HPDE6-E6E7 (cell line): Measurements from ENCODE around the gene MT3.

Experiments
- DNase-seq: peaks from one replicate; pipeline ENCODE4 v3.0.0; 2011; ENCODE audit warnings: missing footprints; ENCODE audit errors: extremely low spot score

Gene MT3

GRCh38 chr16:56589141-56590039 is at the start of gene MT3:
MT3 (plus strand) TSS chr16:56589528; CDS start chr16:56589591, 63 bp downstream.
- DNase-seq = no peak

- DNase-seq = no peak
These were observed 49.7 kb upstream of the MT3 start for GRCh38 chr16:56539656-56540055.

GRCh38 chr16:56542039-56542438 is 47.3 kb upstream of the MT3 start:
- no peak for DNase-seq

- peak; percentile 75 for DNase-seq
These were observed 42.0 kb upstream of the MT3 start for GRCh38 chr16:56547120-56547948.

- DNase-seq = no peak
These were observed 41.3 kb upstream of the MT3 start for GRCh38 chr16:56547949-56548567.

GRCh38 chr16:56549161-56549560 is 40.2 kb upstream of the MT3 start:
- no peak for DNase-seq

GRCh38 chr16:56549744-56550385 is 39.5 kb upstream of the MT3 start:
- no peak for DNase-seq

GRCh38 chr16:56551796-56552738 is 37.3 kb upstream of the MT3 start:
- DNase-seq = no peak

- no peak for DNase-seq
These were observed 34.9 kb upstream of the MT3 start for GRCh38 chr16:56554441-56554840.

GRCh38 chr16:56558024-56558747 is 31.1 kb upstream of the MT3 start:
- DNase-seq = peak; percentile 96

GRCh38 chr16:56559109-56559508 is 30.2 kb upstream of the MT3 start:
- DNase-seq = no peak

- DNase-seq = no peak
These were observed 28.9 kb upstream of the MT3 start for GRCh38 chr16:56560447-56560846.

GRCh38 chr16:56561126-56561525 is 28.2 kb upstream of the MT3 start:
- DNase-seq = no peak

GRCh38 chr16:56564793-56565477 is 24.4 kb upstream of the MT3 start, which contains the start of gene MT4:
MT4 (plus strand) TSS chr16:56565073; CDS start chr16:56565129, 56 bp downstream.
- DNase-seq = no peak

- DNase-seq = no peak
These were observed 19.4 kb upstream of the MT3 start for GRCh38 chr16:56569971-56570370.

- no peak for DNase-seq
These were observed 17.8 kb upstream of the MT3 start for GRCh38 chr16:56571525-56571924.

GRCh38 chr16:56574625-56575024 is 14.7 kb upstream of the MT3 start:
- no peak for DNase-seq

GRCh38 chr16:56576585-56577299 is 12.6 kb upstream of the MT3 start:
- peak; percentile 85 for DNase-seq

- no peak for DNase-seq
These were observed 12.1 kb upstream of the MT3 start for GRCh38 chr16:56577300-56577625.
